K562 (cell line): ENCODE measurements around the gene ZNRF2. TPM values are rescaled to one million over a fixed set of nuclear protein-coding genes. Genes with fewer than 3 reads are reported as not detected.

ENCODE experiments used
- ATF1 ChIP-seq, 2 experiments: fragments of 450-650 bp in 1 of 2; IDR thresholded peaks; 2 replicates each; pipeline ENCODE4 v1.6.1; 2016; ENCODE audit warnings: missing compliant biosample characterization in 1 of 2, missing genetic modification characterization in 1 of 2
- DMBX1 ChIP-seq: fragments of 250-450 bp; sonication (Bioruptor Pico); IDR thresholded peaks from 2 replicates; pipeline ENCODE4 v1.8.0; 2022; ENCODE audit warnings: inconsistent platforms, mild to moderate bottlenecking, moderate library complexity, borderline replicate concordance
- GABPB1 ChIP-seq: sonication (generic); formaldehyde crosslinking; IDR thresholded peaks from 2 replicates; pipeline ENCODE4 v1.8.0; 2022; ENCODE audit warnings: mild to moderate bottlenecking, missing genetic modification reagents
- GATA2 ChIP-seq: sonication (generic); formaldehyde crosslinking; IDR thresholded peaks from 2 replicates; pipeline ENCODE4 v1.4.0; 2020; ENCODE audit warnings: mild to moderate bottlenecking, missing genetic modification reagents
- MAFG ChIP-seq: fragments of 450-650 bp; conservative IDR thresholded peaks from 2 replicates; pipeline ENCODE4 v1.6.1; 2016; ENCODE audit warnings: missing genetic modification characterization, missing compliant biosample characterization
- NR2C2 ChIP-seq, 2 experiments: fragments of 200-800 bp in 1 of 2; sonication (Bioruptor generic) in 1 of 2; sonication (generic) in 1 of 2; formaldehyde crosslinking in 1 of 2; IDR thresholded peaks; 2 replicates each; pipeline versions ENCODE4 v1.6.1 to v1.8.0; 2016 to 2022; ENCODE audit warnings: mild to moderate bottlenecking in 1 of 2, missing compliant biosample characterization in 1 of 2, missing genetic modification characterization in 1 of 2, missing genetic modification reagents in 1 of 2
- PKNOX1 ChIP-seq: fragments of 450-650 bp; IDR thresholded peaks from 2 replicates; pipeline ENCODE4 v1.6.1; 2016
- PML ChIP-seq: IDR thresholded peaks from 2 replicates; pipeline ENCODE4 v1.6.1; 2012; ENCODE audit warnings: low read length, inconsistent platforms
- PTBP1 ChIP-seq: fragments of 200-400 bp; formaldehyde crosslinking; IDR thresholded peaks from 2 replicates; pipeline ENCODE4 v1.6.1; 2017; ENCODE audit warnings: low read depth, low read length
- RAD21 ChIP-seq, 2 experiments: fragments of 250-450 bp in 1 of 2; fragments of 450-650 bp in 1 of 2; sonication (Bioruptor Pico) in 1 of 2; formaldehyde crosslinking in 1 of 2; IDR thresholded peaks in 1 of 2; conservative IDR thresholded peaks in 1 of 2; 2 replicates each; pipeline versions ENCODE4 v1.4.0 to v1.8.0; 2020 to 2022; ENCODE audit warnings: mild to moderate bottlenecking in 2 of 2, moderate library complexity in 1 of 2
- RBBP5 ChIP-seq: fragments of 200-600 bp; sonication (generic); IDR thresholded peaks from 2 replicates; pipeline ENCODE4 v1.6.1; 2012; ENCODE audit warnings: borderline replicate concordance, mild to moderate bottlenecking, low read length, control low read depth, inconsistent platforms; ENCODE audit not compliant: insufficient read depth, poor library complexity, severe bottlenecking
- SMARCC2 ChIP-seq: fragments of 450-650 bp; IDR thresholded peaks from 2 replicates; pipeline ENCODE4 v1.6.1; 2017; ENCODE audit warnings: antibody characterized with exemption, moderate library complexity, mild to moderate bottlenecking, low read depth
- SMARCE1 ChIP-seq: fragments of 450-650 bp; IDR thresholded peaks from 2 replicates; pipeline ENCODE4 v1.7.1; 2016; ENCODE audit warnings: mild to moderate bottlenecking
- SRSF7 ChIP-seq: fragments of 200-400 bp; formaldehyde crosslinking; optimal IDR thresholded peaks from 2 replicates; pipeline ENCODE3; 2017; ENCODE audit warnings: mild to moderate bottlenecking, low read depth, low read length
- STAT6 ChIP-seq: sonication (generic); formaldehyde crosslinking; IDR thresholded peaks from 2 replicates; pipeline ENCODE4 v1.8.1; 2023; ENCODE audit warnings: mild to moderate bottlenecking, missing genetic modification reagents
- TAL1 ChIP-seq: fragments of 450-650 bp; IDR thresholded peaks from 2 replicates; pipeline ENCODE4 v1.6.1; 2016; ENCODE audit warnings: mild to moderate bottlenecking
- TEAD4 ChIP-seq, 2 experiments: sonication (generic) in 1 of 2; formaldehyde crosslinking in 1 of 2; IDR thresholded peaks; 2 replicates each; pipeline versions ENCODE4 v1.6.1 to v1.8.0; 2012 to 2022; ENCODE audit warnings: borderline replicate concordance in 1 of 2, inconsistent platforms in 1 of 2, low read length in 1 of 2, mild to moderate bottlenecking in 1 of 2, missing genetic modification reagents in 1 of 2
- ZNF347 ChIP-seq: fragments of 450-650 bp; formaldehyde crosslinking; IDR thresholded peaks from 2 replicates; pipeline ENCODE4 v1.4.0; 2020; ENCODE audit warnings: low read depth, mild to moderate bottlenecking, moderate library complexity
- ZNF592 ChIP-seq: fragments of 450-650 bp; IDR thresholded peaks from 2 replicates; pipeline ENCODE4 v1.6.1; 2017; ENCODE audit warnings: antibody characterized with exemption, mild to moderate bottlenecking
- ZNF699 ChIP-seq: fragments of 250-450 bp; sonication (Bioruptor Pico); IDR thresholded peaks from 2 replicates; pipeline ENCODE4 v1.8.0; 2021; ENCODE audit warnings: mild to moderate bottlenecking, moderate library complexity; ENCODE audit not compliant: insufficient replicate concordance
- polyA plus RNA-seq, 8 experiments: library from polyadenylated mRNA; depleted of rRNA in 4 of 8; stranded (reverse) in 5 of 8; unstranded in 3 of 8; fragments of >200 nt; fragmentation: Nextera tagmentation in 2 of 8; fragmentation: Illumina TruSeq in 1 of 8; extraction: Ambion mirVana in 2 of 8; extraction: Trizol in 1 of 8; gene quantifications; 2 replicates each; pipeline versions ENCODE4 v1.2.1 to v1.2.3, GENCODE V29; 2011 to 2014; ENCODE audit warnings: inconsistent platforms in 1 of 8, missing spikeins in 1 of 8
- total RNA-seq, 7 experiments: library from RNA; depleted of rRNA in 6 of 7; stranded (reverse); fragments of >200 nt in 6 of 7; fragmentation: Illumina TruSeq in 2 of 7; extraction: Trizol in 2 of 7; gene quantifications; 2 replicates each; pipeline versions ENCODE4 v1.2.1 to v1.2.3, GENCODE V29; 2011 to 2021; ENCODE audit warnings: low replicate concordance in 1 of 7

Gene ZNRF2
- total and polyA plus RNA-seq, 9 of the 15 experiments (the other 6 are each of a cell fraction or from before 2014, with no cell fraction given), result 1.1 to 13.9 (median 5.5) TPM

- TF ChIP-seq RAD21 (CRISPR knock-in tag; conservative IDR thresholded peaks at IDR 0.05 in 1 of 2, IDR thresholded peaks at IDR 0.05 in 1 of 2) (0 out of 4 replicates have a peak, but pooled peaks of 1 of the 2 experiments have one; percentile 11), GABPB1 (CRISPR knock-in tag) (no peak), RBBP5 (peak; percentile 21), STAT6 (CRISPR knock-in tag) (no peak), NR2C2 (CRISPR knock-in tag; IDR thresholded peaks at IDR 0.05) (no peak), NR2C2 (tag; IDR thresholded peaks at IDR 0.05) (peak; percentile 30; the same call in 1 of the 2 replicates), ATF1 (CRISPR knock-in tag; IDR thresholded peaks at IDR 0.05) (no peak), ATF1 (tag; IDR thresholded peaks at IDR 0.05) (peak; percentile 24; the same call in 1 of the 2 replicates), PTBP1 (no peak), SMARCE1 (peak; percentile 86), TAL1 (no peak), MAFG (tag) (peak; percentile 88), PML (0 out of 2 replicates have a peak, but pooled peaks have one; percentile 39), ZNF699 (CRISPR knock-in tag) (no peak), TEAD4 (IDR thresholded peaks at IDR 0.05; ENCODE audit: low read length) (peak; percentile 45; the same call in 1 of the 2 replicates), TEAD4 (CRISPR knock-in tag; IDR thresholded peaks at IDR 0.05; ENCODE audit: borderline replicate concordance) (no peak), DMBX1 (CRISPR knock-in tag) (0 out of 2 replicates have a peak, but pooled peaks have one; percentile 21), SRSF7 (no peak), SMARCC2 (peak; percentile 76), ZNF347 (no peak), GATA2 (no peak), ZNF592 (peak; percentile 52; the same call in 1 of the 2 replicates), PKNOX1 (peak; percentile 52)
Observed at GRCh38 chr7:30348083-30348560, 63.7 kb downstream of the ZNRF2 start (continued).
